Adipose tissue (tissue), 3 donors: ENCODE results near the gene ARMH3. TPM values are rescaled to one million over a fixed set of nuclear protein-coding genes. Genes with fewer than 3 reads are reported as not detected.
"Not testable (repeated sequence)": the region's sequence is repeated elsewhere in the genome, so short reads cannot be mapped to it uniquely, and the experiment has no call there.

ENCODE experiments used
- H3K27ac ChIP-seq: one replicate; pipeline ENCODE4 v1.5.1; 2013; ENCODE audit warnings: low read depth, low read length
- WGBS, 3 donors: extraction: QIAGEN DNeasy Blood & Tissue Kit; methylation state at CpG; one replicate each; pipeline ENCODE4 v1.1.7; 2013; 5-methylcytosine and 5-hydroxymethylcytosine counted together
- polyA plus RNA-seq, 3 donors: library from polyadenylated mRNA; stranded (reverse); fragments of 200-250 nt; gene quantifications; one replicate each; pipeline ENCODE4 v1.2.3, GENCODE V29; 2013
- donor health status: healthy with polysubstance abuse.
- donor health status: Bipolar disorder and iron deficiency.
- donor health status: healthy.

Gene ARMH3
- polyA plus RNA-seq, 3 donors = 9.6 to 14.0 (median 10.0) TPM

- WGBS, 3 donors = 49 to 84% (median 54%) methylated on average over 3 of the region's 3 CpGs
- H3K27ac ChIP-seq = no peak overlapping the region
Observed at GRCh38 chr10:102001435-102002068, 54.4 kb downstream of the ARMH3 start.

- no peak overlapping the region for H3K27ac ChIP-seq
- 52 to 70% (median 63%) methylated on average over 2 of the region's 2 CpGs for WGBS, 3 donors
Observed at GRCh38 chr10:101997803-101998202, 58.2 kb downstream of the ARMH3 start.

GRCh38 chr10:101995451-101996063, 60.4 kb downstream of the ARMH3 start:
- WGBS, 3 donors = 38 to 68% (median 63%) methylated on average over 1 of the region's 1 CpG
- no peak overlapping the region for H3K27ac ChIP-seq

GRCh38 chr10:101993651-101994200, 62.2 kb downstream of the ARMH3 start:
- no peak overlapping the region for H3K27ac ChIP-seq
- 88 to 93% (median 93%) methylated on average over 5 of the region's 5 CpGs for WGBS, 3 donors

GRCh38 chr10:101993221-101993620, 62.8 kb downstream of the ARMH3 start:
- WGBS, 3 donors = 87 to 92% (median 91%) methylated on average over 4 of the region's 4 CpGs
- H3K27ac ChIP-seq = no peak overlapping the region

- 71 to 86% (median 80%) methylated on average over 3 of the region's 3 CpGs for WGBS, 3 donors
- H3K27ac ChIP-seq = no peak overlapping the region
Observed at GRCh38 chr10:101987136-101987535, 68.8 kb downstream of the ARMH3 start.

- 32 to 68% (median 51%) methylated on average over 3 of the region's 3 CpGs for WGBS, 3 donors
Observed at GRCh38 chr10:101986624-101986971, 69.4 kb downstream of the ARMH3 start.

GRCh38 chr10:101980677-101981076, 75.3 kb downstream of the ARMH3 start:
- 97 to 98% (median 97%) methylated on average over 2 of the region's 2 CpGs for WGBS, 3 donors
- H3K27ac ChIP-seq = not testable (repeated sequence)

More at GRCh38 chr10:101986624-101986971, 69.4 kb downstream of the ARMH3 start:
- no peak overlapping the region for H3K27ac ChIP-seq

- 73 to 83% (median 77%) methylated on average over 6 of the region's 6 CpGs for WGBS, 3 donors
- no peak overlapping the region for H3K27ac ChIP-seq
Observed at GRCh38 chr10:101974091-101974971, 81.6 kb downstream of the ARMH3 start.

GRCh38 chr10:101972761-101973160, 83.2 kb downstream of the ARMH3 start:
- no peak overlapping the region for H3K27ac ChIP-seq
- WGBS, 3 donors = 81 to 89% (median 89%) methylated on average over 9 of the region's 9 CpGs

GRCh38 chr10:101969412-101969922, 86.5 kb downstream of the ARMH3 start:
- H3K27ac ChIP-seq = no peak overlapping the region
- 40 to 54% (median 42%) methylated on average over 4 of the region's 4 CpGs for WGBS, 3 donors

- 66 to 88% (median 71%) methylated on average over 1 of the region's 1 CpG for WGBS, 3 donors
- no peak overlapping the region for H3K27ac ChIP-seq
Observed at GRCh38 chr10:101968940-101969321, 87.0 kb downstream of the ARMH3 start.

GRCh38 chr10:101968286-101968939, 87.6 kb downstream of the ARMH3 start:
- 69 to 78% (median 77%) methylated on average over 2 of the region's 2 CpGs for WGBS, 3 donors
- H3K27ac ChIP-seq = no peak overlapping the region

- no peak overlapping the region for H3K27ac ChIP-seq
Observed at GRCh38 chr10:101967713-101968112, 88.3 kb downstream of the ARMH3 start.

GRCh38 chr10:101967119-101967518, 88.9 kb downstream of the ARMH3 start:
- WGBS, 3 donors = 88 to 98% (median 96%) methylated on average over 2 of the region's 2 CpGs
- no peak overlapping the region for H3K27ac ChIP-seq

More at GRCh38 chr10:101967713-101968112, 88.3 kb downstream of the ARMH3 start:
- 85 to 95% (median 85%) methylated on average over 3 of the region's 3 CpGs for WGBS, 3 donors

- no peak overlapping the region for H3K27ac ChIP-seq
Observed at GRCh38 chr10:101965075-101965765, 90.8 kb downstream of the ARMH3 start.

GRCh38 chr10:101961591-101962498, 94.1 kb downstream of the ARMH3 start:
- no peak overlapping the region for H3K27ac ChIP-seq
- WGBS, 3 donors = 66 to 85% (median 82%) methylated on average over 5 of the region's 5 CpGs

More at GRCh38 chr10:101965075-101965765, 90.8 kb downstream of the ARMH3 start:
- WGBS, 3 donors = 48 to 57% (median 49%) methylated on average over 3 of the region's 3 CpGs
